ENCODE measurements around the gene SPOCK2.
"Not testable (repeated sequence)": the region's sequence is repeated elsewhere in the genome, so short reads cannot be mapped to it uniquely, and the experiment has no call there.

Gene SPOCK2, protein sequence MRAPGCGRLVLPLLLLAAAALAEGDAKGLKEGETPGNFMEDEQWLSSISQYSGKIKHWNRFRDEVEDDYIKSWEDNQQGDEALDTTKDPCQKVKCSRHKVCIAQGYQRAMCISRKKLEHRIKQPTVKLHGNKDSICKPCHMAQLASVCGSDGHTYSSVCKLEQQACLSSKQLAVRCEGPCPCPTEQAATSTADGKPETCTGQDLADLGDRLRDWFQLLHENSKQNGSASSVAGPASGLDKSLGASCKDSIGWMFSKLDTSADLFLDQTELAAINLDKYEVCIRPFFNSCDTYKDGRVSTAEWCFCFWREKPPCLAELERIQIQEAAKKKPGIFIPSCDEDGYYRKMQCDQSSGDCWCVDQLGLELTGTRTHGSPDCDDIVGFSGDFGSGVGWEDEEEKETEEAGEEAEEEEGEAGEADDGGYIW

DNA sequence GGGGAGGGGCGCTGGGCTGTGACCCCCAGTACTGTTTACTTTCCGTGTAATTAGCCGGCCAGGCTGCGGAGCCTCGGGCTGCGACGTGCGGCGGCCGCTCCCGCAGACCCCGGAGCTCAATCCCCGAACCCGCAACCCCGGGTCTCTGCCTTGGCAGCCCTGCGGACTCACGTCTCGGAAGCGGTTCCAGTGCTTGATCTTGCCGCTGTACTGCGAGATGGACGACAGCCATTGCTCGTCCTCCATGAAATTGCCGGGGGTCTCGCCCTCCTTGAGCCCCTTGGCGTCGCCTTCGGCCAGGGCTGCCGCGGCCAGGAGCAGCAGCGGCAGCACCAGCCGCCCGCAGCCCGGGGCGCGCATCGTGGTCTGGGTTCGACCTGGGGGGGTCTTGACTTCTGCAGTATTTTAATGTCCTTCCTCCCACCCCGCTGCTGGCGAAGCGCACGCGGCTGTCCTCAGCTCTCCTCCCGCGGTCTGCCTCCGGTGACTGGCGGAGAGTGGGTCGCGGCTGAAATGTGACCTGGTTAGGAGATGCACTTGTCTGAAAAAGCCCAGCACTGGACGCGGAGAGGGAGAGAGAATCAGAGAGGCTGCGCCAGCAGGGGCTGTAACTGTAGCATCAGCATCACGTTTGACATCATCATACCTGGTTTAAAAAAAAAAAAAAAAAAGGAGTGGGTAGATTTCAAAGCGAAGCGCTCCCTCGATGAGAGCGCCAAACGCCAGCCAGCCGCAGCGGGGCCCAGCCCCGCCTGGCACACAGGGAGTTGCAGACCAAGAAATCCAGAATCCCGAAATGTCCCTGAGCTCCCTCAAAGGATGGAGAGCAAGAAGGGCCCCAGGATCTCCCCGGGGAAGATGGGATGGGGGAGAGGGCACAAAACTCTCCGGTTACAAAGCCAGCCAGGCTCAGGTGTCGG lies at the start of gene SPOCK2:
Gene SPOCK2, minus strand, starts transcription at position 583 of the 920 bp plus-strand sequence. Its CDS starts 223 bp downstream, at position 360.
- peak; percentile 42 for DNase-seq (ENCODE audit: low spot score)

DNA sequence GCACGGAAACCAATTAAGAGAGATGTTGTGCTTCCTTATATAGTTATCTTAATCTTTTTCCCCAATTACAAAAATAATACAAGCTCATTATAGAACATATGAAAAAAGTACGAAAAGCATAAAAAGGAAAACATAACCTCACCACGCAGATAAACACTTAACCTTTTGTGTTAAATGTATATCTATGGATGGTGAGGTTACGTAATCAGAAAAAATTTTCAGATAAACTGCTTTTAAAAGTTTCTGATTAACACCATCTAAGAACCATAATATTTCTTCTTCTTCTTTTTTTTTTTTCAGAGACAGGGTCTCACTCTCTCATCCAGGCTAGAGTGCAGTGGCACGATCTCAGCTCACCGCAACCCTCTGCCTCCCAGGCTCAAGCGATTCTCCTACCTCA lies 49.2 kb upstream of the SPOCK2 start:
- no peak for DNase-seq (ENCODE audit: low spot score)

DNA sequence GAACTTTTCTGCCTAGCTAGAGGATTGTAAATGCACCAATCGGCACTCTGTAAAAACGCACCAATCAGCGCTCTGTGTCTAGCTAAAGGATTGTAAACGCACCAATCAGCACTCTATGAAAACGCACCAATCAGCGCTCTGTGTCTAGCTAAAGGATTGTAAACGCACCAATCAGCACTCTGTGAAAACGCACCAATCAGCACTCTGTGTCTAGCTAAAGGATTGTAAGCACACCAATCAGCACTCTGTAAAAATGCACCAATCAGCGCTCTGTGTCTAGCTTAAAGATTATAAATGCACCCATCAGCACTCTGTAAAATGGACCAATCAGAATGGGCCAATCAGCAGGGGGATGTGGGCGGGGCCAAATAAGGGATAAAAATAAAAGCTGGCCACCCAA lies 47.9 kb upstream of the SPOCK2 start:
- DNase-seq (ENCODE audit: low spot score): not testable (repeated sequence)

DNA sequence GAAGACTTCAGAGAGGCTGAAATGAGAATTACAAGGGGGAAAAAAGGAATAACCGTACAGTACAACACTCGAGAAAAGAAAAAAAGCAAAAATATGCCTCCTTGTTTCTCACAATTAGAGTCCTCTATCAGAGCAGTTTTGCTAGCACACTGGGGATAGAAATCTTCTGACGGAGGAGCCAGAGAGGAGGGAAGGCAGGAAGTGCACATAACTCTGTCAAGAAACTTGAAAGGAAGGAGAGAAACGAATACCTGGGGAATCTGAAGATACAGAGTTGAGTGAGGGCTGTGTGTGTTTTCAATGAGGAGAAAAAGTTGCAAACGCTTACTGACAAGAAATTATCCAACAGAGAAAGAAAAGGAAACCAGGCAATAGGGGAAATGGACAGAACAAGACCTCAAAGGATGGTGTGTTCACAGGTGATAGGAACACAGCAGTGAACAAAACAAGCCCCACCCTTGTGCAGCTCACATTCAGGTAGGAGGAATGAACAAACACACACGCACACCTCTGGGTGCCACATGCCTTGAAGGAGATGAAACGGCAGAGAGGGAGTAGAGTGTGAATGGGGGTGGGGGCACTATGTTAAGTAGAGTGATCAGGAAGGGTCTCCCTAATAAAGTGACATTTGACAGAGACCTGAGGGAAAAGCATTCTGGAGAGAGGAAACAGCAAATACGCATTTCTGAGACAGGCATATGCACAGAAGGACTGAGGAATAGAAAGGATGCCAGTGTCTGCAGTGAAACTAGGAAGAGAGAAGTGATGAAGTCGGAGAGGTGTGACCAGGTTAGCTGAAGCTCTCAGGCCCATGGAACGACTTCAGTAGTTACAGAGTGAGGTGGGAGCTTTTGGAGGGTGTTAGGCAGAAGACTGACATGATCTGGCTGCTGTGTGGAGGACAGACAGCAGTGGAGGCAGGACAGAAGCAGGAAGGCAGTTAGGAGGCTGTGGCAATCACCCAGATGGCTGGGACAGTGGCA lies 46.7 kb upstream of the SPOCK2 start:
- DNase-seq (ENCODE audit: low spot score): no peak

DNA sequence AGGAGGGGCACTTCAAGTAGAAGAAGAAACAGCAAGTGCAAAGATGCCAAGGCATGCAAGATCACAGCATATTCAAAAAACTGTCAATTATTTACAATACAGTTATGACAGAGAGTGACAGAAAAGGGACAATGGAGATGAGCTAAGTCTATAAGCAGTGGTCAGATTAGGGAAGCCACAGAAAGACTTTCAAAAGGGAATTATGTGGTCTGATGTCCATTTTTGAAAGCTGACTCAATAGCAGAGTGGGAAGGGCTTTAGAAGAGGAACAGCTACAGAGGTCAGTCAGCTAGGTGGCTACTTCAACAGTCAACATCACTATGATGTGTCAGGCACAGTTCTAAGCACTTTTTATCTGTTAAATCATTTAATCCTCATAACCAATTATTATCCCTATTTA lies 45.2 kb upstream of the SPOCK2 start:
- peak; percentile 40 for DNase-seq (ENCODE audit: low spot score)

DNA sequence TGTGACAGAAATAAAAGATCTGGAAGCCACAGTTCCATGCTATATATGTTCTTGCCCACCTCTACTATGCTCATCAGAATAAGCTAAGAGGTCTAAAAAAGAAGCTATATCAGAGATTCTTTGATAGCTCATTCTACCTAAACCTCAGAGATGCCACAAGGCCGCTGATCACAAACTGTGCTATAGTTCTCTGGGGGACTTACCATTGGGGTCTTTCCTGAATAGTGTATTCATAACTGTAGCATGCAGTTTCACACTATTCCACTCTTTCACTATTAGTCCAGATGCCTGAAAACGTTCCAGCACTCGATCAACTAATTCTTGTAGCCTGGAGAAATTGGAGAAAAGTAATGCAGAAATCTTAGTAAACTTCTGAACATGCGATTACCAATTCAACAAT lies 44.5 kb upstream of the SPOCK2 start:
- DNase-seq (ENCODE audit: low spot score): no peak

DNA sequence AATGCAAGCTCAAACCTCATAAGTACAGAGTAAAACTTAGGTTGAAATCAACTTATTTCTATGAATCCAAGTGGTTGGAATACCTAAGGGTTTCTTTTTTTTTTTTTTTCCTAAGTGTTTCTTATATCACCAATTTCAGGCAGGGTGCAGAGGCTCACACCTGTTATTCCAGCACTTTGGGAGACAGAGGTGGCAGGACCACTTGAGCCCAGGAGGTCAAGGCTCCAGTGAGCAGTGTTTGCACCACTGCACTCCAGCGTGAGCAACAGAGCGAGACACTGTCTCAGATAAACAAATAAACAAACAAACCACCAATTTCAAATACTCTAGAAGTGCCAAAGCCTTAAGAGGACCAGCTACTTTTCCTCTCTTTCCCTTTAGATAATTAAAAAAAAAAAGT lies 39.2 kb upstream of the SPOCK2 start:
- DNase-seq (ENCODE audit: low spot score): no peak

DNA sequence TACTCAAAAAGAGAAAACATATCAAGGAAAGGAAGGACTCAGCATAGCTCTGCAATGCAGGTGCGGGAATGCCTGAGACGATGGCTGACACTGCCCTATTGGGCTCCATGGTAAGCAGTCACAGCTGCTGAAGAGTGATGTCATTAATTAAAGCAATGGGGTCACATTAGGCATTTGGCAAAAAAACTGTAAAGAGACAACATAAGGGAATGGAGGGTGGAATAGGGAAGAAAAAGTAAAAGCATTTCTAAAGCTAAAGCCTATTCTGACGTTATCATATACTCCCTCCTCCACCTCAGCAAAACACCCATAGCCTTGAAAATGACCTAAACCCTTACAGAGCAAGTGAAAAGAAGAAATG lies 38.5 kb upstream of the SPOCK2 start:
- no peak for DNase-seq (ENCODE audit: low spot score)

DNA sequence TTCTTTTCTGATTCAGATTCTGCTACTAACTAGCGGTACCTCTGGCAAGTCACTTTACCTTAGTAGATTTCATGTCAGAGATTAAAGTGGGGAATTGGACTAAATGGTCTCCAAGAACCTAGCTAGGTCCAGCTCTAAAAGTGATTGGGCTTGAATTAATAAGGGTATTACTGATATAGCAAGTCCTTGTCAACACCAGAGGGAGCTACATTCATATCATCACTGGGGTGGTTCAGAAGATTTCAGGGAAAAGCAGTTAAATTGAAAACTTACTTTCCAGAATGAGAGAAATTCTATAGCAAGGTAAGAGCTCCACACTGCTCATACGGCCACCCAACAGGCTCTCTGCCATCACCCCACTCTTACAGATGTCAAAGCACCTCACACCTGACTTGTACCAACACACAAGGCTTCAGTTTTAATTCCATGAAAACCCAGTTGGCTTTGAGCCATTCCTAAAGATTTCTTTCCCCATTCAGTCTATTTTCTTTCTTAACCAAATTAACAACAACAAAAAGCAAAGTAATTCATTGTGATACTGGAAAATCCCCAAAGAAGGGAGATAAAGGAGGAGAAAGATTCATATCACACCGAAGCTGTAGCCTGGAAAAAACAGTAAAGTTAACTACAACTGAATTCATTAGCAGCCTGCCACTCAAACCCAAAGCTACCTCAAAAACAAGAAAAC lies 38.0 kb upstream of the SPOCK2 start:
- peak; percentile 57 for DNase-seq (ENCODE audit: low spot score)

DNA sequence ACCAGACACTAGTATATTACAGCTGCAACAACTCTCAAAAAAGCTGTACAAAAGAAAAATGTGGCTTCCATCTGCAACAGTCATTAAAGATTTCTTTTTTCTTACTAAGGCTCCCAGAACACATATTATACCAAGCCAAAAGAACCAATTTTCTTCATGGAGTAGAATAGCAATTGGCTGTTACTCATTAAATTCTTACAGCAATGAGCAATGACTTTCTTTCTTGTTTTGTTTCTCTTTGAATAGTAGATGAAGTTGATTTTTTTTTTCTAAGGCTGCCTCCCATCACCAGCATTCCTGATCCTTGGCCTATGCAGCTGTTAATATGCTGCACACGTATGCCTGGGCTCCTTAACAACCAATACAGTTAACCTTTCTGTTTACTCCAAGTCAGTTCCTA lies 36.6 kb upstream of the SPOCK2 start:
- DNase-seq (ENCODE audit: low spot score): no peak

DNA sequence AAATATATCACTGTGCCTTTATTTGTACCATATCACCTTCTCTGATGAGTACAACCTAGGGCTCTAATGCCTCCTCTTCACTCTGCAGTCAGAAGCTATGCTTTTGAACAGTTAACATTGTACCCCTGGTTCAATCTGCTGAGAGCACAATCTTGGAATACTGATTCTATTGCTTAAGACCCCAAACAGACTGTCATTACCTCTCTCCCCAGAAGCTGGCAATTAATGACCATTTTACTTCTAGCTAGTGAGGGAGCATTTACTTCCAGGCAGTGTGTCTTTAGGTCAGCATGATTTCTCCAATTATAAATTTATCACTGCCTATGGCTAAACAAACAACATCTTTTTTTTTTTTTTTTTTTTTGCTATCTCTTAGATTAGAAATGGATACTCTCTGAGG lies 36.0 kb upstream of the SPOCK2 start:
- DNase-seq (ENCODE audit: low spot score): no peak

DNA sequence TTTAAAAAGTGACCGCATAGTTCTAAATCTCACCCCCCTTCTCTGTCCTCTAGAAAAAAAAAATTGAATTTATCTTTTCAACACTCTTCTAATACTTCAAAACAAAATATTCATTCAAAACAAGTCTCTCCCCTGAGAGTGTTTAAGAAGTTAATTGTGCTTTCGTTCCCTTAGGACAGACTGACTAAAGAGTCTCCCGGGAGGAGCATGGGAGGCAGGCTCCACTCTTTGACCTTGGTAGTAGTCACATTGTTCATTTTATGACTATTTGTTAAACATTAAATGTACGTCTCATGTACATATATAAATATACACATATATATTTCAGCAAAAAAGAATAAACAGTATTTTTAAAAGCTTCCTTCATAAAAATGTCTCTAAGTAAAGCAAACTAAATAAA lies 35.3 kb upstream of the SPOCK2 start:
- no peak for DNase-seq (ENCODE audit: low spot score)

DNA sequence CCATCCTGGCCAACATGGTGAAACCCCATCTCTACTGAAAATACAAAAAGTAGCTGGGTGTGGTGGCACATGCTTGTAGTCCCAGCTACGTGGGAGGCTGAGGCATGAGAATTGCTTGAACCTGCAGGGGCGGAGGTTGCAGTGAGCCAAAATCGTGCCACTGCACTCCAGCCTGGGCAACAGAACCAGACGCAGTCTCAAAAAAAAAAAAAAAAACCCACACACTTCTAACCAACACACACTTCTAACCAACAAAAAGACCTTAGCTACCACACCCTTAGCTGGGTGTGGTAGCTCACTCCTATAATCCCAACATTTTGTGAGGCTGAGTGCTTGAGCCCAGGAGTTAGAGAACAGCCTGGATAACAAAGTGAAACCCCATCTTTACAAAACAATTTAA lies 33.9 kb upstream of the SPOCK2 start:
- no peak for DNase-seq (ENCODE audit: low spot score)

DNA sequence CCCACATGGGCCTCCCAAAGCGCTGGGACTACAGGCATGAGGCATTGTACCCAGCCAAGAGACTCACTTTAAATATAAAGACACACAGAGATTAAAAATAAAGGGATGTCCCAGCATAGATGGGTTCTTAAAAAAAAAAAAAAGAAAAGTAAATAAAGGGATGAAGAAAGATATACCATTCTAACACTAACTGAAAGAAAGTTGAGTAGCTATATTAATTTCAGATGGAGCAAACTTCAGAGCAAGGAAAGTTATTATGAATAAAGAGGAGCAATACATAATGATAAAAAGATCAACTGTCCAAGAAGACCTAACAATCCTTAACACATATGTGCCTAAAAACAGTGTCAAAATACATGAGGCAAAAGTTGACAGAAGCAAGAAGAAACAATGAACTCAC lies 33.0 kb upstream of the SPOCK2 start:
- no peak for DNase-seq (ENCODE audit: low spot score)

DNA sequence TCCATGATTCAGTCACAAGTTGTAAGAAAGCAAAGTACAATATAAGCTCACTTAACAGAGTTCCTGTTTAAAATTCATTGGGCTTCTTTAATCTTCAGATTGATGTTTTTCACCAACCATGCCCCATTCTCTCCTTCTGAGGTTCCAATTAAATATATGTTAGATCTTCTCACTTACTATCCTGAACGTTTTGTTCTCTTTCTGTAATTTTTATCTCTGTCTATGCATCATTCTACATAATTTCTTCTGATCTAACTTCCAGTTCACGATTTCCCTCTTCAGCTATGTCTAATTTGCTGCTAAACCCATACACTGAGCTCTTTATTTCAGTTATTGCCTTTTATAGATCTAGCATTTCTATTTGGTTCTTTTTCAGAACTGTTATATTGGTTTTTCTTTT lies 28.0 kb upstream of the SPOCK2 start:
- no peak for DNase-seq (ENCODE audit: low spot score)

DNA sequence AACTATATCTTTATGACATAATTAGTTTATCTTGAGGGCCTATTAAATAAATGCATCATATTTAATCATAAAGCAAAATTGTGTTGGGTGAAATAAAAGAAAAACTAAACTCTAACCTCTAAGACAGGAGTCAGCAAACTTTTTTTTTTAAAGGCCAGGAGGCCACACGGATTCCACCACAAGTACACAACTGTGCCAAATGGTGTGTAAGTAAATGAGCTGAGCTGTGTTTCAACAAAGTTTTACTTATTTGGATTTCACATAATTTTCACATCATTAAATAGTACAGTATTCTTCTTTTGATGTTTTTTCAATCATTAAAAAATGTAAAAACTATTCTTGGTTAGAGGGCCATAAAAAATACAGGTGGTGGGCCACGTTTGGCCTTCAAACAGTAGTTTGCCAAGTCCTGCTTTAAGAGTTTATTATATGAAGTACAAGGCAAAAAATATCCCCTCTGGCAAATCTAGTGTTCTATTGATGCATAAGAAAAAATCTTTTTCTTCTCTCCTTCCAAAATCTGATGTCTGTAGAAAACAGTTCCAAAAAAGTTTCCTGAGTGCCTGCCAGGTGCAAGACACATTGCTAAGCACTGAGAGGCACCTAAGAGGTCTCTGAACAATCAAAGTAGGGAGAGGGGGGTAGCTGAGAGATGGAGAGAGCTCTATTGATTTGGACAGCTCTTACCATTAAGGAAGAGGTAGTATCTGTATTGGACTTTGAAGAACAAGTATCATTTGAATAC lies 26.5 kb upstream of the SPOCK2 start:
- DNase-seq (ENCODE audit: low spot score): no peak

DNA sequence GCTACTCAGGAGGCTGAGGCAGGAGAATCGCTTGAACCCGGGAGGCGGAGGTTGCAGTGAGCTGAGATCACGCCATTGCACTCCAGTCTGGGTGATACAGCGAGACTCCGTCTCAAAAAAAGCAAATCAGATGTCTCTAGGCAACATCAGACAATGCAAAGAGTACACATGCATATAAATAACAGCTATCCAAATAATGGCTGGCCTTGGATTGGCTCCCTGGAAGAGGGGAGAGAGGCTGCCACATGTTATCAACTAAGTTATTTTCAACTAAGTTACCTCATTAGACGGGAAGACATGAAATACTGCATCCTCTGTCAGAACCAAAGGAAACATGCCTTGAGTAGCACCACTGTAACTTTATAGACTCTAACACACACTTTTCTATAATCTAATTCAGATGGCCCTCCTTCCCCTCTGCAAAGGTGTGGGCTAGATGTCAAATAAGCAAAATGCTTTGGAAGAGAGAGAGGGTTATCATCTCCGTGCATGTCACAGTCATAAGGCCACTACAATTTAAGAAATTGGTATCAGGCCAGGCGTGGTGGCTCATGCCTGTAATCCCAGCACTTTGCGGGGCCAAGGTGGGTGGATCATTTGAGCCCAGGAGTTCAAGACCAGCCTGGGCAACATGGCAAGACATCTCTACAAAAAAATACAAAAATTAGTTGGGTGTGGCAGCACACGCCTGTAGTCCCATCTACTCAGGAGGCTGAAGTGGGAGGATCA lies 22.5 kb upstream of the SPOCK2 start:
- no peak for DNase-seq (ENCODE audit: low spot score)

DNA sequence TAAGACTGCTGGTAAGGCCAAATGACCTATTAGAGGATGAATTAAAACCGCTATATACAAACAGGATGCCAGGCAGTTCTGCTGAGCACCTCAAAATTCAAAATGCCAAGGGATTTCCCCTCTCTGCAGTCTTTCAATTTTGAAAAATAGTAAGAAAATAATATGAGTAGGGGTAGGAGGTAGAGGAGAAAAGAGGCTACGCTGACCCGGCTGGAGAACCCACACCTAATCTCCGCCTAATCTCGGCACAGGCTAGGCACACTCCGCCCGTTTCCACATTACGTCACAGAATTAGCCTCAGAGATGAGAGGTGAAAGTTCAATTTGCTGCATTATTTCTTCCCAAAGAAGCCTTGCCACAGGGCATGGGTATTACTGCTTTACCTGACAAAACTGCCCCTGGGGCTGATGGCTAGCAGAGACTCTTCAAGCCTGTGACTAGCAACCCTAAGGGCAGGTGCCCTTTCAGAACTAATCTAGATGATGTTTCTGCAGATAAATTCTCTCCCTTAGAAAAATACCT lies 21.3 kb upstream of the SPOCK2 start:
- DNase-seq (ENCODE audit: low spot score): no peak

DNA sequence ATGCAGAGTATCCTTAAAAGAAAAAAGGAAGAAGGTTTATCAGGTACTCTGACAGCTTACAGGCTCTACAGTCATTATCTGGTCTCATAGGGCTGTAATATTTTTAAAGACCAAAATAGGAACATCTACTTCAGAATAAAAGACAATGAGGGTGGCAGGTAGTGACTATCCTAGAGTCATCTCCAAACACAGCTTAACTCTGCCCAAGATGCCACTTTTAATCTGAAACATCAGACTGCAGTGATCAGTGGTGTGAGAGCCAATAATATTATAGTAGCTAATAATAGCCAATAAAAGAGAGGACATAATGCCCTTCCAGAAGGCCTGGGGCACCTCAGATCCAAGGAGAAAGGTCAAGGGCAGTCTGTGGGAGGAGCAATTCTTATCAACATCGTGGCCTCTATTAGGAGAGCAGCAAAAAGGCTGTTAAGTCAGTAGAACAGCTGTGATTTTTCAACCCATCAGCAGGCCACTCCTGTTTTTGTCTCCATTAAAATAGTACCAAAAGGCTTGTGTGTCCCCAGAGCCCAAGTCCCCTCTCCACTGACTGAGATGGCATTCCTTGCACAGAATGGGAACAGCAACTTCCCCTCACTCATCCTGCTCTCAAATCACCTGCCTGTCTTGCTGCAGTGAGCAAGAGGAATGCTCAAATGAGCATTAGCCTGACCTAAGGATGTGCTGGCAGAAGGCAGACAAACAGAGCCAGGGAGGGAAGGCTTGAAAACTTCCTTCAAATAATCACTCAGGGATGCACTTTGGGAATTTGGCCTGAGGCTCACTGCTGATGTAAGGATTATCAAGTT lies 20.7 kb upstream of the SPOCK2 start:
- DNase-seq (ENCODE audit: low spot score): no peak
